Measurements from ENCODE around the gene C22orf31.

DNA sequence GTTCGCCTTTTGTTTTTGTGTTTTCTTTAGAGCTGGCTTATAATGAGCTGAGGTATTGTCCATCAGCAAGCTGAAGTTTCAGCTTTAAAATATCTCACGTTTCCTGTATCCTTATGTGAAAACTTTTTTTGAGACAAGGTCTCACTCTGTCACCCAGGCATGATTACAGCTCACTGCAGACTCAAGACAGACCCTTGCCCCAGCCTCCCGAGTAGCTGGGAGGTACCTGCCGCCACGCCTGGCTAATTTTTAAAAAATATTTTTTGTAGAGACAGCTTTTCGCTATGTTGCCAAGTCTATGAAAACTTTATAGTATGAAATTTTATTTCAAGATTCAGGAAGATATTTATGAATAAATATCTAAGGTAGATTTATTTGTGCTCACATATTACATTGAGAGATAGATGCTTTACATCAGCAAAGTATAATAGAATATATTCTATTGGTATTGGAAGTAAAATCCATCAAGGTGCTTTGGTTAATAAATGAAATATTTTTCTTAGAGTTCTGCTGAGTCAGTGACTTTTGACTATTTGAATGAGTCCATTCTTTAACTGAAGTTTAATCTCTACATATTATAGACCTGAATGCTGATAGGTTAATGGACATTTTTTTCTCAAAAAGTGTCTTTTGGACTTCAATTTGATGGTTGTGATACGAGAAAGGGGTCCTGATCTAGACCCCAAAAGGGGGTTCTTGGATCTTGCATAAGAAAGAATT lies 21.4 kb upstream of the C22orf31 start:
- no peak for TF ChIP-seq POLR2AphosphoS5 (IDR thresholded peaks at IDR 0.05; ENCODE audit: low read depth, low read length)
- TF ChIP-seq CTCF (IDR thresholded peaks at IDR 0.05), result no peak
- no peak for TF ChIP-seq TCF7L2 (IDR thresholded peaks at IDR 0.05; ENCODE audit: low read depth, low read length)

Data from Panc1 (cell line).